ENCODE data around the gene FNDC11.

GRCh38 chr20:63564036-63564810 lies 10.3 kb downstream of the FNDC11 start:
- no peak for TF ChIP-seq CTCF (IDR thresholded peaks at IDR 0.05 in 8 of 11, conservative IDR thresholded peaks at IDR 0.05 in 3 of 11)
- no peak for TF ChIP-seq POLR2A (IDR thresholded peaks at IDR 0.05)
- TF ChIP-seq POLR2AphosphoS5 (IDR thresholded peaks at IDR 0.05), result peak in 1 of 3 donors; percentile 3
